HG03521 (cell line): ENCODE measurements around the gene IFTAP.
"Not testable (repeated sequence)": the region's sequence is repeated elsewhere in the genome, so short reads cannot be mapped to it uniquely, and the experiment has no call there.

Experiments
- ATAC-seq: cut with Tn5 transposase; IDR thresholded peaks from one replicate; pipeline ENCODE4 v1.9.1; 2021; ENCODE audit warnings: mild to moderate bottlenecking, moderate library complexity; ENCODE audit not compliant: unreplicated experiment

The IFTAP gene, protein sequence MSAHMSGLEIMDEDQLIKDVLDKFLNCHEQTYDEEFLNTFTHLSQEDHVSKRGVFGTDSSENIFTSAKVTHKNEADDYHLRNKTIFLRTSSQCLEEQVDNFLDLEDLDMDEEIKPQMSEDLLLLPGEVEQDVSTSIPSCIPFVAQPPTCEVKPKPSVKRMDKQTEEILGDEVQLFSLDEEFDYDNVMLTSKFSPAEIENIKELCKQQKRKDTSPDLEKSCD

DNA sequence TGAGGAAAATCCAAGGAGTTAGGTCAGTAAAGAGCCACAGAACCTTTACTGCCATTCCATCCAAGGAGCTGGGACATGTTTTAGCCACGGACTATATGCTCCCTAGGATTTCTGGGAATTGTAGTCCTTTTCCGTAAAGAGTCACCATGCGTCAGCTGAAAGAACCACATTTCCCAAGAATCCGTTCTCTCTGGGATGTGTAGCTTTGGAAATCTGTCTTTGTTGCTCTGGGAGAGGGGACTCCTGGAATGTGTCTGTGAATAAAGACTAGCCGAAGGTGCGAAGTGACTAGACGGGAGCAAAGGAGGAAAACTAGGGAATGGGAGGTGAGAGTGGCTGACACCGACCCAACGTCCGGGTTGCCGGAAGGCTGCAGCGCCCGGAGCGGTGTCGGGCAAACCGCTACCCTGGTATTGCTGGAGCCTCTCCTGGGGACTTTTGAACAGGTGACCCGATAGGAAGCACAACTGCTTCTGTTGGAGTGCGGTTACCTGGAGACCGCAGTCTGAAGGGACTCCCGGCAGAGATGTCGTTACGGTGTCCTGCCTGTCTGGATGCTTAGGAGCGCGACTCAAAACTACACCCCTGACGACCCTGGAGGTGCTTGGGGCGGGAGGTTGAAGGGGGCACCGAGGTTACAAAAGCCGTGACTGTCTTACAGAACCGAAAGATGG, at the start of gene IFTAP:
Gene IFTAP, plus strand, starts transcription at position 187 of the 674 bp plus-strand sequence. CDS start 15,602 bp downstream, outside the sequence.
- peak; percentile 62 for ATAC-seq

DNA sequence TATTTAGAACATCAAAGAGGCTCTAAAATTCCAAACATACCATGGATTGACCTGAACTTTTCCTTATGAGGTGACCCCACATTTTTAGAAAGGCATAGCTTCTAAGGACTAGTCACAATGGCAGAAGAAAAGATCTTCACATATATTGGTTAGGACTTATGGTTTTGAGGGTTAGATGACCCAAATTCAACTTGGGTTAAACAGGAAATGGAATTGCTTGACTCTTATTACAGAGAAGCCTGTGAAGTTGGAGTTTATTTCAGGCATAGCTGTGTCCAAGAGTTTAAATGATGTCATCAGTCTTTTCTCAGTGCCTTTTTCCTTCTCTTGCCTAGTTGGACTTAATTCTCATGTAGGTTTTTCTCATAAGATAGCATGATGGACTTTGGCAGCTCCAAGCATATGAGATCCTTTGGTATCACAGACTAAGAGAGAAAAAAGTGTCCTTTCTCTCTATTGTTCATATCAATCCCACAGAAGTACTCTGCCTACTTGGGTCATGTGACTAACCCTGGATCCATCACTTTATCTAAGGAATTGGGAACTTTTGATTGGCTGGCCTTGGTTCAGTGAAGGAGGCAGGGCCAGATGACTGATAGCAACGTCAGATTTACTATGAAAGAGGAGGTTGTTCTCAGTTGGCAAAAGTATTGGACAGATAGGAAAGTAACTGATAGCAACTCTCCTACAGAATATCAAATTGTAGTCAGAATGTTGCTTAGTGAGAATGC, 43.8 kb upstream of the IFTAP start:
- no peak for ATAC-seq

DNA sequence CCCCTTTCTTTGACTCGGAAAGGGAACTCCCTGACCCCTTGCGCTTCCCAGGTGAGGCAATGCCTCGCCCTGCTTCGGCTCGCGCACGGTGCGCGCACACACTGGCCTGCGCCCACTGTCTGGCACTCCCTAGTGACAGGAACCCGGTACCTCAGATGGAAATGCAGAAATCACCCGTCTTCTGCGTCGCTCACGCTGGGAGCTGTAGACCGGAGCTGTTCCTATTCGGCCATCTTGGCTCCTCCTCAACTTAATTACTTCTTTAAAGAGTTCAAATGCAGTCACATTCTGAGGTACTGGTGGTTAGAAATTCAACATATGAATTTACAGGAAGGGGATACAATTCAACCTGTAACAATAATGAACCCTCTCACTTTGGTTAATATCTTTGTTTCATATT, 36.9 kb upstream of the IFTAP start:
- ATAC-seq: not testable (repeated sequence)

DNA sequence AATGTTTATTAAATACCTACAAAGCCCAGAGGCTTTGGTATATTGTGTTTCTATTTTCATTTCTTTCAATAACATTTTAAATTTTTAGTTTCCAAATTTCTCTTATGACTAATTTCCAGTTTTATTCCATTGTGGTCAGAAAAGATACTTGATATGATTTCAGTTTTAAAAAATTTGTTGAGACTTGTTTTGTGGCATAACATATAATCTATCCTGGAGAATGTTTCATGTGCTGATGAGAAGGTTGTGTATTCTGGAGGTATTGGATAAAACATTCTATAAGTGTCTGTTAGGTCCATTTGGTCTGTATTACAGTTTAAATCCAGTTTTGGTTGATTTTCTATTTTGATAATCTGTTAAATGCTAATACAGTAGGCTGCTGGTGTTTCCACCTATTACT, 36.3 kb upstream of the IFTAP start:
- ATAC-seq: no peak

DNA sequence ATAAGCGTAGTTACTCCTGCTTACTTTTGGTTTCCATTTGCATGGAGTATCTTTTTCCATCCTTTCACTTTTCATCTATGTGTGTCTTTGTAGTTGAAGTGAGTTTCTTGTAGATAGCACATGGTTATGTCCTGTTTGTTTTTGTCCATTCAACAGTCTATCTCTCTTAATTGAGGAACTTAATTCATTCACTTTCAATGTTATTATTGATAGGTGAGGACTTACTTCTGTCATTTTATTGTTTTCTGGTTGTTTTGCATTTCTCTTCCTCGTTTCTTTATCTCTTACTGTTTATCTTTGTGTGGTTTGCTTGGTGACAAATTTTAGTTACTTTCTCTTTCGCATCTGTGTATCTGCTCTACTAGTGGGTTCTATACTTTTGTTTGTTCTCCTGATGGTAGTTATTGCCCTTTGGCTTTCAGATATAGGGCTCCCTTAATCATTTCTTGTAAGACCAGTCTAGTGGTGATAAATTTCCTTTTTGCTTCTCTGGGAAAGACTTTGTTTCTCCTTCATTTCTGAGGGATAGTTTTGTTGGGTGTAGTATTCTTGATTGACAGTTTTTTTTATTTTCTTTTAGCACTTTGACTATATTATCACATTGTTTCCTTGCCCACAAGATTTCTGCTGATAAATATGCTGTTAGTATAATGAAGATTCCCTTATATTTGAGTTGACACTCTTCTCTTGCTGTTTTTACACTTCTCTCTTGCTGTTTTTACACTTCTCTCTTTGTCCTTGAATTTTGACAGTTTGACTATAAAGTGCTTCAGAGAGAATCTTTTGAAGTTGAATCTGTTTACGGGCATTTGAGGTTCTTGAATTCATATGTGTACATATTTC, 35.5 kb upstream of the IFTAP start:
- peak; percentile 90 for ATAC-seq

DNA sequence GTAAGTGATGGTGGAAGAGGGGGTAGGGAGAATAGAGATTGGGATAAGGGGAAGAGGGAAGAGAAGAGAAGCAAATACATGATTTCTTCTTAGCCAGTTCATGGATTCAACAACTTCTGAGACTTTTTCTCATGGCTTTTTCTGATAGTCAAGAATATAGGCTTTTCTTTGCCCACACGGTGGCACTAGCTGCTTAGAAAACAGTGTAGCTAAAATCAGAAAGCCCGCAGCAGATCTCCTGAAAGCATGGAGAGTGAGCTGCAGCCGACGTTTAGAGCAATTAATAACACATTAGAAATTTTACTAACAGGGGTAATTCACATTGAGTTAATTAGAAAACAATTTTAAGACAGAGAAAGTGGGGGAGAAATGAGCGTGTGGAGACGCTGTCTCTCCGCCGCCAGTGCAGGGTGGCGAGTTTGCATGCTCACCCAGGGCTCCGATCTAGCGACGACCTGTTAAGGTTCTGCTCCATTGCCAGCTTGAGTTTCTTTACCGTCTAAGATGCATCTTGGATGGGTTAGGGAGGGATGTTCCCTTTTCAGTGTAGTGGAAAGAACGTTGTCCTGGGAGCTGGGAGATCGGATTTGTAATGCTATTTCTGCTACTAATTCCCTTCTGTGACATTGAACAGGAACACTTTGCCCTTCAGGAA, 29.8 kb upstream of the IFTAP start:
- peak; percentile 52 for ATAC-seq

DNA sequence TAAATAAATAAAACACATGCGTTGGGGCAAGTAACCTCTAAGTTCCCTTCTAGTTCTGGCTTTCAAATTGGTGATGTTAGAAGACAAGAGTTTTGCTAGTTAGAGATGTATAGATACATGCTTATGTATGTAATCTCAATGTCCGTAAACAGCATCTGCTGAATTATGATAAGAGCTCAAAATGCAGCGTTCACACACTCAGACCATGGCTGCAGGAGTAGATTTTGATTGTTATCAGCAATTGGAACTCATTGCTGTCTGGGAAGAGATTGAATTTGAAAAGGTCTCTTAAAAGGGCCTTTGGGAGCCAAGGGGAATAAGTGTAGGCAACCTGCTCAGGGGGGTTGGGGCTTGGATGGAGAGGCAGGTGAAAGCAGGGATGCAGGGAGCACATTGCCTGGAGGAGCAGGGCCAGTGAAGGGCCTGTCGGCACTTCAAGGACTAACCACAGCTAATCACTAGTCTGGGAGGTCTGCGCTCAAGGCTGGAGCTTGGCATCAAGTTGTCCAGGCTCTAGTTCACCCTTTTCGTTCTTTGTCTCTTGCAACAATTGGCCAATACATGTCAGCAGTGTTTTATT, 29.2 kb upstream of the IFTAP start:
- no peak for ATAC-seq

DNA sequence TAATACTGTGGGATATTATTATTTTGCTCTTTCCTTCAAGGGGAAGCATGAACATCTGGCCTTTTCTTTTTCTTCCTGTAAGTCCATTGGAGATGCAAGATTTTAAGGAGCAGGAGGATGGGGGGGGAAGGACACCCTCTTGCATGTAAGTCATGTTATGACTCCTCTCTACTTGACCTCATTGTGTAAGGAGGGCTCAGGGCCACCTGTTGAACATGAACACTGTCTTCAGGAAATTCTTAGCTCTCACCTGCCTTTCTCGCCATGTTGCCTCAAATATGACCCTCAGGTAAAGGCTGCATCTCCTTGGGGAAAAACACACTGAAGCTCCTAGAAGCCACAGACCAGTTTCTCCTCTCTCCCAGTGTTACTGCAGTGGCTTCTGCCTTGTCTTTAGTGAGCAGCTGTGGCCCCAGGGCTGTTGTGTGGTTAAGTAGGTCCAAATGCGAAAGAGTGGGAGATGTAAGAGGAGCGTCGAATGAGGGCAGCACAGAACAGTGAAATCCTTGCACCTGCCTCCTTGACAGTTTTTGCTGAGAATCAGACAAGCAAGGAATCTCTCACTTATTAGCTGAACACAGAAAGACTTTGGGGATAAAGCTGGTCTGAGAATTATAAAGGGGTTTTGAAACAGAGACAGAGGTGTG, 27.8 kb upstream of the IFTAP start:
- no peak for ATAC-seq

DNA sequence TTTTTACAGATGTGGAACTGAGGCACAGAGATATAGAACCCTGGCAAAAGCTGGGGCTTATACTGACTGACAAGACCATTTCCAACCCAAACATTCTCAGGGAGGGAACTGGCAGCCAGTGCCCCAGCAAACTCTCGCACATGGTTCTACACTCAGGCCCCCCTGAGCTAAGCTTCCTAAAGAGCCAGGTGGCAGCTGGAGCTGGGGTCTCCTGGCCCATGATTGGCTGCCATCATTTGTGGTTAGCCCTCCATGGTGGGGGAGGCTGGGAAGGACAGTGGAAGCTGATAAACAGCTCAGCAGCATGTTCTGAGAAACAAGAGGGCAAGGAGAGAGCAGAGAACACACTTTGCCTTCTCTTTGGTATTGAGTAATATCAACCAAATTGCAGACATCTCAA, 26.6 kb upstream of the IFTAP start, which contains the start of gene RAG1:
Gene RAG1, plus strand, starts transcription at position 314 of the 400 bp plus-strand sequence. CDS start 5,298 bp downstream, outside the sequence.
- ATAC-seq: no peak

DNA sequence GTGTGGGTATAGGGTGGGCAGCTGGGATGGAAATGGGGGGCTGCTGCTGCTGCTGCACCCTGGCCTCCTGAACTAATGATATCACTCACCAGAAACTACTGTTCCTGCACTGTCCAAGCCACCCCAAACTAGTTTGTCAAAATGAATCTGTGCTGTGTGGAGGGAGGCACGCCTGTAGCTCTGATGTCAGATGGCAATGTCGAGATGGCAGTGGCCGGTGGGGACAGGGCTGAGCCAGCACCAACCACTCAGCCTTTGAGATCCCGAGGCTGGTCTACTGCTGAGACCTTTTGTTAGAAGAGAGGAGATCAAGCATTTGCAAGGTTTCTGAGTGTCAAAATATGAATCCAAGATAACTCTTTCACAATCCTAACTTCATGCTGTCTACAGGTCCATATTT, 25.2 kb upstream of the IFTAP start:
- no peak for ATAC-seq

DNA sequence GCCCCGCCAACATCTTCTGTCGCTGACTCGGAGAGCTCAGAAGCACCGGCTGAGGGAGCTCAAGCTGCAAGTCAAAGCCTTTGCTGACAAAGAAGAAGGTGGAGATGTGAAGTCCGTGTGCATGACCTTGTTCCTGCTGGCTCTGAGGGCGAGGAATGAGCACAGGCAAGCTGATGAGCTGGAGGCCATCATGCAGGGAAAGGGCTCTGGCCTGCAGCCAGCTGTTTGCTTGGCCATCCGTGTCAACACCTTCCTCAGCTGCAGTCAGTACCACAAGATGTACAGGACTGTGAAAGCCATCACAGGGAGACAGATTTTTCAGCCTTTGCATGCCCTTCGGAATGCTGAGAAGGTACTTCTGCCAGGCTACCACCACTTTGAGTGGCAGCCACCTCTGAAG, 19.8 kb upstream of the IFTAP start:
- no peak for ATAC-seq

DNA sequence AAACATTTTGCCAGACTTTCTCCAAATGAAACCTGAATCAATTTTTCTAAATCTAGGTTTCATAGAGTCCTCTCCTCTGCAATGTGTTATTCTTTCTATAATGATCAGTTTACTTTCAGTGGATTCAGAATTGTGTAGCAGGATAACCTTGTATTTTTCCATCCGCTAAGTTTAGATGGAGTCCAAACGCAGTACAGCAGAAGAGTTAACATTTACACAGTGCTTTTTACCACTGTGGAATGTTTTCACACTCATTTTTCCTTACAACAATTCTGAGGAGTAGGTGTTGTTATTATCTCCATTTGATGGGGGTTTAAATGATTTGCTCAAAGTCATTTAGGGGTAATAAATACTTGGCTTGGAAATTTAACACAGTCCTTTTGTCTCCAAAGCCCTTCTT, 16.9 kb upstream of the IFTAP start:
- no peak for ATAC-seq

DNA sequence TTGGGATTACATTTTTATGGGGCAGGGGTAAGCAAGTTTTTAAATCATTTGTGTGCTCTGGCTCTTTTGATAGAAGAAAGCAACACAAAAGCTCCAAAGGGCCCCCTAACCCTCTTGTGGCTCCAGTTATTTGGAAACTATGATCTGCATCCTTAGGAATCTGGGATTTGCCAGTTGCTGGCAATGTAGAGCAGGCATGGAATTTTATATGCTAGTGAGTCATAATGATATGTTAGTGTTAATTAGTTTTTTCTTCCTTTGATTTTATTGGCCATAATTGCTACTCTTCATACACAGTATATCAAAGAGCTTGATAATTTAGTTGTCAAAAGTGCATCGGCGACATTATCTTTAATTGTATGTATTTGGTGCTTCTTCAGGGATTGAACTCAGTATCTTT, 16.4 kb upstream of the IFTAP start:
- no peak for ATAC-seq

DNA sequence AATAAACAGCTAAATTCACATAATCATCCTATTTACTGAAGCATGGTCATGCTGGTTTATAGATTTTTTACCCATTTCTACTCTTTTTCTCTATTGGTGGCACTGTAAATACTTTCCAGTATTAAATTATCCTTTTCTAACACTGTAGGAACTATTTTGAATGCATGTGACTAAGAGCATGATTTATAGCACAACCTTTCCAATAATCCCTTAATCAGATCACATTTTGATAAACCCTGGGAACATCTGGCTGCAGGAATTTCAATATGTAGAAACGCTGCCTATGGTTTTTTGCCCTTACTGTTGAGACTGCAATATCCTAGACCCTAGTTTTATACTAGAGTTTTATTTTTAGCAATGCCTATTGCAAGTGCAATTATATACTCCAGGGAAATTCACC, 15.8 kb upstream of the IFTAP start:
- ATAC-seq: no peak

DNA sequence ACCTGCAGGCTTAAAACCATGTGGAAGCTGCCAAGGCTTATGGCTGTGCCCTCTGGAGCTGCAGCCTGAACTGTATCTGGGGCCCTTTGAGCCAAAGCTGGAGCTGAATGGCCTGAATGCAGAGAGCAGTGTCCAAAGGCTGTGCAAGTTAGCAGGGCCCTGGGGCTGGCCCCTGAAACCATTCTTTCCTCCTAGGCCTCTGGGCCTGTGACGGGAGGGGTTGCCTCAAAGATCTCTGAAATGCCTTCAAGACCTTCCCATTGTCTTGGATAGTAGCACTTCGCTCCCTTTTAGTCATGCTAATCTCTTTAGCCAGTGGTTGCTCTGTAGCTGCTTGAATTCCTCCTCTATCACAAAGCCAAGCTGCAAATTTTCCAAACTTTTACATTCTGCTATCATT, 12.8 kb upstream of the IFTAP start:
- no peak for ATAC-seq

DNA sequence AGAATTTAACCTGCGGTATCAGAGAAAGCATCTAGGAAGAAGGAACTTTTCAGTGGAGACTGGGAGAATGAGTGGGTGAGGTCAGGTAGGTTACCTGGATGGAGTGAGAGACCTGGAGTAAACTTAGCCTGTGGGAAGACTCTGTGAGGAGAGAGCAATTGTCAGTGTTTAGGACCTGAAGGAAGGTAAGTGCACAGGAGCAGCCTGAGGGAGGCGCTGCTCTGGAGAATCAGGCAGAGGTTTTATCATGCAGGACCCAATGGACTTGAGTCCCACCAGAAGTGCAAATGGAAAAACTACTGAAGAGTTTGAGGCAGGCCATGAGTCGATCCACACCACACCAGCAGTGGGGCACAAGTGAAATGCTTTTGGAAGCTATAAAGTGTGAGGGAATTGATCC, 10.6 kb upstream of the IFTAP start:
- ATAC-seq: no peak

DNA sequence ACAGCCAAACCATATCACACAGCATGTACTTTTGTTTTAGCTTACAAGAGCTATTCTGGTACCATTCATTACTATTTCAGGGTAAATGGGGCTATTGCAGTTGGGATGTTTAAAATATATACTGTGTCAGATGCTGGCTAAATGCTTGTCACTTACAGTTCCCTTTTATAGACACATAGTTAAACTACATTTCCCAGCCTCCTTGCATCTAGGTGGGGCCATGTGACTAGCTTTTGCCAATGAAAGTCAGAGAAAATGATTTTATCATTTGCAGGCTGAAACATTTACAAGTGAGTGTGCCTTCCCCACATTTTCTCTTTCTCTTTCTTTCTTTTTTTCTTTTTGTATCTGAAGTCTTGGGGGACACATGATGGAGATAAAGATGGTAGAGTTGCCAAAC, 7.8 kb upstream of the IFTAP start:
- peak; percentile 56 for ATAC-seq

DNA sequence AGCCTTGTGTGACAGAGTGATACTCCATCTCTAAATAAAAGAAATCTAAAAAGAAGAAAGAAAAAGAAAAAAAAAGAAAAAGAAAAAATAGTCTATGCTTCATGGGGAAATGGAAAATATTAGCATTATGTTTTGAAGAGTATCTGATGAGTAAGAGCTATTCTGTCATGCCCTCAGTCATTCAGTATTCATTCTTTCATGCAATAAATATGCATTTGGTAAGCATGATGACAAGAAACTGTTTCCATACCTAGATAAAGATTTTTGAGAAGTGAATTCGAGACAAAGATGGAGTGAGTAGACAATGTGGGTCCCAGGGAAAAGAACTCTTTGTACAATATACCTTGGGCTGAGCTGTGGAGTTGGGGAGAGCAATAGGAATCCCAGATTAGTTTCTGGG, 6.2 kb upstream of the IFTAP start:
- ATAC-seq: no peak

DNA sequence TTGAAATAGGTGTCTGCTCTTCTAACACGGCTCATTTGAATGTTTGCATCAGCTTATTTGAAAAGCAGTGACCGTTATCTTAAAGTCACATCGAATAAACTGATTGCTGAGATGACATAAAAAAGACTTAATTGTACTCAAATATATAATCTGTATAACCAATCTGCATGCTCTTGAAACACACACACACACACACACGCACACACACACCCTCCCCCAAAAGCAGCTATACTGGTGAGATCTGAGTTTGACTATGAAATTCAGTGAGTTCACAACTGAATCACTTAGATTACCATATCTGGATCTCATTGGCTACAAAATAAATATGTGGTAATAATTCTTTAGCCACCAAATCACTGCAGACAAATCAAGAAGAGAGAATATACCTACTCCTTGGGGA, 3.8 kb upstream of the IFTAP start:
- no peak for ATAC-seq

DNA sequence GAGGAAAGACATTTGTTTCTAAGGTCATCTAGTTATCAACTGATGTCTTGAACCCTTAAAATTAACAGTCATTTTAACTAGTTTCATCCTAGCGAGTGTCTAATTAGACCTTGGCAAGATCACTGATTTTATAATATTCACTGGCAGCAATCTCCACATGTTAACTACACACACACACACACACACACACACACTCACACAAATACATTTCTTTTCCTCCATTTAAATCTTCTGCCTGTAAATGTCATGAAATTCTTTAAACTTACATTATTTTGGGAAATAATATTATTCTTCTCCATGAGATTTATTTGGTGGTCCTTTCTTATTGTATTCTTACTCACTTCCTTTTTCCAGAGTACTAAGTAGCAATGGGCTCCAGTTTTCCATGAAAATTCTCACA, 2.9 kb upstream of the IFTAP start:
- ATAC-seq: no peak
